HTR-8/SVneo (cell line): Measurements from ENCODE around the gene SFTA2.

Source experiments
- DNase-seq: peaks from one replicate; pipeline ENCODE4 v3.0.0; 2011; ENCODE audit warnings: low spot score, mixed read lengths; ENCODE audit not compliant: insufficient read length
- FAIRE-seq: peaks from 2 replicates; lab custom pipeline; 2011; peaks lifted over from hg19 to GRCh38; lab: Jason Lieb, UNC

Gene SFTA2

GRCh38 chr6:30882204-30882758 is 49.7 kb downstream of the SFTA2 start:
- no peak for FAIRE-seq
- DNase-seq, result peak; percentile 35

GRCh38 chr6:30881392-30882203 is 50.4 kb downstream of the SFTA2 start:
- DNase-seq, result no peak
- FAIRE-seq, result no peak
